ENCODE measurements around the gene MDN1.

The MDN1 gene

DNA sequence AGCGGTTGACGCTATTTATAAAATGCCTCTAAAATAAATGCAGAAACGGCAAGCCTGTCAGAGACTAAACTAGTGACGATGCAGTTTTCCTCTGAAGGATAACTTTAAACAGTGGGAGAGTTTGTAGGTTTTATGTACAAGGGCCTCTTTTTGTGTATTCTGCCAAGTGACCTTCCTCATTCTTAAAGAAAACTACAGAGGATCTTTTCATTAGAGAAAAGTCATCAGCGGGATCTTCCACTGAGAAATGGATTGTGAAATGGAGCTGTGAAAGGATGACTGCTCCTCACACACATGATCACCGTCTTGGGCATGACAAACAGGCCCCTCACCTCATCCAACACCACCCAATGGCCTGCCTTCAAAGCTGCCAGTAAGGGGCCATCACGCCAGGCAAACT is 92.1 kb downstream of the MDN1 start:
- no peak overlapping the region for H3K4me2 ChIP-seq (ENCODE audit: low read depth, low read length)
- no peaks in the 10 kb centered on the region for H3K9me3 ChIP-seq (replicated peaks; ENCODE audit: insufficient read depth, low read length)
- H3K27me3 ChIP-seq (replicated peaks; ENCODE audit: insufficient read depth, low read length) = no peaks in the 10 kb centered on the region
- no peak overlapping the region for H3K4me3 ChIP-seq (ENCODE audit: low read length)
- no peak for TF ChIP-seq EZH2phosphoT487 (IDR thresholded peaks at IDR 0.05; ENCODE audit: low read length)
- TF ChIP-seq EZH2 (optimal IDR thresholded peaks at IDR 0.05; ENCODE audit: low read depth, low read length) = no peak
- TF ChIP-seq, protein P1, sequence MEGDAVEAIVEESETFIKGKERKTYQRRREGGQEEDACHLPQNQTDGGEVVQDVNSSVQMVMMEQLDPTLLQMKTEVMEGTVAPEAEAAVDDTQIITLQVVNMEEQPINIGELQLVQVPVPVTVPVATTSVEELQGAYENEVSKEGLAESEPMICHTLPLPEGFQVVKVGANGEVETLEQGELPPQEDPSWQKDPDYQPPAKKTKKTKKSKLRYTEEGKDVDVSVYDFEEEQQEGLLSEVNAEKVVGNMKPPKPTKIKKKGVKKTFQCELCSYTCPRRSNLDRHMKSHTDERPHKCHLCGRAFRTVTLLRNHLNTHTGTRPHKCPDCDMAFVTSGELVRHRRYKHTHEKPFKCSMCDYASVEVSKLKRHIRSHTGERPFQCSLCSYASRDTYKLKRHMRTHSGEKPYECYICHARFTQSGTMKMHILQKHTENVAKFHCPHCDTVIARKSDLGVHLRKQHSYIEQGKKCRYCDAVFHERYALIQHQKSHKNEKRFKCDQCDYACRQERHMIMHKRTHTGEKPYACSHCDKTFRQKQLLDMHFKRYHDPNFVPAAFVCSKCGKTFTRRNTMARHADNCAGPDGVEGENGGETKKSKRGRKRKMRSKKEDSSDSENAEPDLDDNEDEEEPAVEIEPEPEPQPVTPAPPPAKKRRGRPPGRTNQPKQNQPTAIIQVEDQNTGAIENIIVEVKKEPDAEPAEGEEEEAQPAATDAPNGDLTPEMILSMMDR (IDR thresholded peaks at IDR 0.05; ENCODE audit: low read length) = no peak
- no peak for DNase-seq
- no peak overlapping the region for H3K9ac ChIP-seq (ENCODE audit: low read length)
- no peaks in the 10 kb centered on the region for H3K9me2 ChIP-seq (replicated peaks; ENCODE audit: insufficient read depth, low read length)
- H3K79me2 ChIP-seq (ENCODE audit: low read length) = no peaks in the 10 kb centered on the region
- H3K27ac ChIP-seq (ENCODE audit: low read length) = no peak overlapping the region
- peaks cover 4% of the 10 kb centered on the region; the same call in 1 of the 2 replicates for H3K36me3 ChIP-seq (replicated peaks; ENCODE audit: insufficient read depth, low read length)
- H2AFZ ChIP-seq (ENCODE audit: low read length) = no peak overlapping the region
- no peaks in the 10 kb centered on the region for H3K4me1 ChIP-seq (ENCODE audit: low read length)
- no peaks in the 10 kb centered on the region for H4K20me1 ChIP-seq (ENCODE audit: insufficient read depth, low read length)
- no peaks in the 10 kb centered on the region for H3F3A ChIP-seq (ENCODE audit: insufficient read depth, low read length)

DNA sequence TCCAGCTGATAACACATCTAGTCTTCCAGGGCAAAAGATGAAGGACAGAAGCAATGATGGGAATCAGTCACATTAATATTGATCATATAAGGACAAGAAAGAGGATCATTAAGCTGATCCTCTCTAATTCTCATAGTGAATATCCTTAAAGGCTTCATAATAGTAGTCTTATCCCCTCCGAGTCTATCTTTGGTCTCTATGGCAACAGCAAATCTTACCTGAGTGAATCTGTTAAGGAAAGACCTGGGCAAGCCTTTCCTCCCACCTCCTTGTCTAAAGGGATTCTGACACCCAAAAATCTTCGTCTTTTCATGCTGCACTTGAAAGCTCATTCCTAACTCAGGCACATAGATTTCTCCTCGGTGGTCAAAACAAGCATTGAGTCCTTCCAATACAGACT is 94.6 kb downstream of the MDN1 start:
- Histone ChIP-seq H4K20me1 (ENCODE audit: insufficient read depth, low read length) (no peaks in the 10 kb centered on the region), H3K79me2 (ENCODE audit: low read length) (no peaks in the 10 kb centered on the region), H3K27me3 (replicated peaks; ENCODE audit: insufficient read depth, low read length) (no peaks in the 10 kb centered on the region), H3K9ac (ENCODE audit: low read length) (no peak overlapping the region), H3K36me3 (replicated peaks; ENCODE audit: insufficient read depth, low read length) (peaks cover 4% of the 10 kb centered on the region; the same call in 1 of the 2 replicates), H3K27ac (ENCODE audit: low read length) (no peak overlapping the region), H3K4me3 (ENCODE audit: low read length) (no peak overlapping the region), H3K9me2 (replicated peaks; ENCODE audit: insufficient read depth, low read length) (no peaks in the 10 kb centered on the region), H3F3A (ENCODE audit: insufficient read depth, low read length) (no peaks in the 10 kb centered on the region), H3K9me3 (replicated peaks; ENCODE audit: insufficient read depth, low read length) (no peaks in the 10 kb centered on the region), H3K4me1 (ENCODE audit: low read length) (no peaks in the 10 kb centered on the region), H2AFZ (ENCODE audit: low read length) (no peak overlapping the region), H3K4me2 (ENCODE audit: low read depth, low read length) (no peak overlapping the region)
- TF ChIP-seq, protein P1 (IDR thresholded peaks at IDR 0.05; ENCODE audit: low read length) = no peak
- TF ChIP-seq EZH2phosphoT487 (IDR thresholded peaks at IDR 0.05; ENCODE audit: low read length) (no peak), EZH2 (optimal IDR thresholded peaks at IDR 0.05; ENCODE audit: low read depth, low read length) (no peak)
- no peak for DNase-seq

DNA sequence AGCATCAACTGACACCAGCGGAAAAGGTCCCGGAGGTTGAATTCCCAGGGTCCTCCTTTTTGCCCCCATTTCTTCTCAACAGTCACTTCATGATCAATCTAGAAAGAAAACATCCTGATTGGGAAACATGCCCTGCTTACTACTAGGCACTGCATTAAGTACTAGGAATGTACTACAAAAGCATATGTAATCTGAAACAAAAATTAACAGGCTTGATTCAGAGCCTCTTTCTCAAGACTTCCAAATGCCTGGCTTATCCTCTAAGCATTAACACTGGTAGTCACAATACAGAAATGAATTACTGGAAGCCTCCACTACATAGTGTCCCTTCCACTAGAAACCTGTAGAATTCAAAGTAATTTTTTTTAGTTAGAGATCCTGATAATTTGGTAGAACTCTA is 96.5 kb downstream of the MDN1 start:
- DNase-seq = no peak
- TF ChIP-seq, protein P1 (IDR thresholded peaks at IDR 0.05; ENCODE audit: low read length) = no peak
- TF ChIP-seq EZH2phosphoT487 (IDR thresholded peaks at IDR 0.05; ENCODE audit: low read length) (no peak), EZH2 (optimal IDR thresholded peaks at IDR 0.05; ENCODE audit: low read depth, low read length) (no peak)

More for the DNA sequence above, 96.5 kb downstream of the MDN1 start:
- Histone ChIP-seq H3K27ac (ENCODE audit: low read length) (no peak overlapping the region), H3K36me3 (replicated peaks; ENCODE audit: insufficient read depth, low read length) (peaks cover 6% of the 10 kb centered on the region; the same call in 1 of the 2 replicates), H4K20me1 (ENCODE audit: insufficient read depth, low read length) (no peaks in the 10 kb centered on the region), H3F3A (ENCODE audit: insufficient read depth, low read length) (no peaks in the 10 kb centered on the region), H3K4me3 (ENCODE audit: low read length) (no peak overlapping the region), H3K27me3 (replicated peaks; ENCODE audit: insufficient read depth, low read length) (no peaks in the 10 kb centered on the region), H3K4me1 (ENCODE audit: low read length) (no peaks in the 10 kb centered on the region), H3K4me2 (ENCODE audit: low read depth, low read length) (no peak overlapping the region), H3K9ac (ENCODE audit: low read length) (no peak overlapping the region), H3K9me2 (replicated peaks; ENCODE audit: insufficient read depth, low read length) (no peaks in the 10 kb centered on the region), H3K79me2 (ENCODE audit: low read length) (no peaks in the 10 kb centered on the region), H3K9me3 (replicated peaks; ENCODE audit: insufficient read depth, low read length) (no peaks in the 10 kb centered on the region), H2AFZ (ENCODE audit: low read length) (no peak overlapping the region)
